HS-5 (cell line): ENCODE measurements around the gene CD58.

ENCODE experiments used
- DNase-seq: peaks from one replicate; pipeline ENCODE4 v3.0.0-alpha.2; 2012; ENCODE audit warnings: low read depth

The CD58 gene

DNA sequence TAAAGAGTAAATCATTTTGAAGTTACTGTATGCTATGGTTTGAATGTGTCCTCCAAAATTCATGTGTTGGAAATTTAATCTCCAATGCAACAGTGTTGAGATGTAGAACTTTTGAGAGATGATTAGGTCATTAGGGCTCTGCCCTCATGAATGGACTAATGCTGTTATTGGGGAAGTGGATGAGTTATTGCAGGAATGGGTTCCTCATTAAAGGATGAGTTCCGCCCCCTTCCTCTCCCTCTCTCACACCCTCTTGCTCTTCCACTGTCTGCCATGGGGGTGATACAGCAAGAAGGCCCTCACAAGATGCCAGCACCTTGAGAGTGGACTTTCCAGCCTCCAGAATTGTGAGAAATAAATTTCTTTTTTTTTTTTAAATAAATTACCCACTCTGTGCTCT, 100.2 kb downstream of the CD58 start:
- no peak for DNase-seq

DNA sequence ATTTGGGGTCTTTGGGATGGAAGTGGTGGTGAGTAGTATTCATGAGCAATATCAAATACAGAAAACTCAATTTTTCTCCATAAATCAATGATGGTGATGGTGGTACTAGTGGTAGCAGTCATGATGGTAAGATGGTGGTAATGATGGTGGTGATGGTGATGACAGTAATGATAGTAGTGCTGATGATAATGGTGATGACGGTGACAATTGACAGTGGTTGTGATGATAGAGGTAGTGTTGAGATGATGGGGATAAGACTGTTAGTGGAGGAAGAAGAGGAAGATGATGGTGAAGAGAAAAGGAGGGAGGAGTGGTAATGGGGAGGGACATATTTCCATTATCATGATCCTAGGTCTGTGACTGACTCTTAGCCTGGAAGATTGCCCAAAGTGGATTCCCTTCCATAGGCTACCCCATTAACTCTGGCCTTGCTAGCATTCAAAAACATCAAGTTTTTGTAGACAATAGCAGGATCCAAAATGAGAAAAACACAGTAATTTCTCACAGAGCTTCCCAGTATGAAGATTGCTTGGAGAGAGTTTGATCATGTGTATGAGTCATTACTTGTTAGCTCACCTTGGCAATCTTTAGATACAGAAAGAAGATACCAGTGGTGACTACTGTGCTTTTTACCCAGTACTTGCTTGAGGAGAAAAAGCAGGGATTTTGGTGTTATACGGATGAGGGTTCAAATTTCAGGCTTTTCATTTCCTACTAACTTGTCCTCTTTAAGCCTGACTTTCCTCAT, 103.8 kb downstream of the CD58 start:
- DNase-seq = no peak

DNA sequence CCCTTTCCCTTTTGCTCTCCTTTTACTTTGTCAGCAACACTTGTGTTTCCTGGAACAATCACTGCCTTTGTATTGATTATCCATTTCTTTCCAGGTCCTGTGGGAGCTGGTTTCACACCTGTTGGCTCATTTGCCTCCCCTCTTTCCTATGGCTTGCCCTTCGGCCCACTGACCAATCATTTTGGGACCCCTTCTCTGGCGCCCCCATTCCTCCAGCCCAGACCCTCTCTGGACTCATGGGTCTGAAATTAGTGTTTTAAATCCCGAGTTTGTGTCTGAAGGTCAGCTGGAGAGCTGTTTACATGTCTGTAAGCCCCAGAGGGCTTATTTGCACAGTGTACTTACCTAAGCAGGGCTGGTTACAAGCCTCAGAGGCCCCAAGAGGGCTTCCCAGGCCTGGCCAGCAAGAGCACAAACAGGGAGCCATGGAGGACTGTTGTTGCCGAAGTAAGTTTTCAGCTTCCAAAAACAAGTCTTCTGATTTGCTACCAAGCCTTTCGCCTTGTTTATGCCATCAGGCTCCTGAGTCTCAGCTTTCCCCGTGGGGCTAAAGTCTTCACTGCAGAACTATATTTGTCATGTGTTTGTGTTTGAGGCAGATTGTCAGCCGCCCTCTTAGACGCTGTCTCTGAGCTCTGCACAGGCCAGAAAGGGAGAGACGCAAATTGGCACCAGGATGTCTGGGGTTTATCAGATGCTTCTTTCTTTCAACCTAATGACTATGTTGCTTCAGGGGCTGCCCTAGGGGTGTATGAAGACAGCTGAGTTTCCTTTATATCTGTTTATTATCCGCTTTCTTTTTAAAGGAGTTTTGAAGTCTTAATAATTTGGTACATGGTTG, 104.8 kb downstream of the CD58 start:
- no peak for DNase-seq

DNA sequence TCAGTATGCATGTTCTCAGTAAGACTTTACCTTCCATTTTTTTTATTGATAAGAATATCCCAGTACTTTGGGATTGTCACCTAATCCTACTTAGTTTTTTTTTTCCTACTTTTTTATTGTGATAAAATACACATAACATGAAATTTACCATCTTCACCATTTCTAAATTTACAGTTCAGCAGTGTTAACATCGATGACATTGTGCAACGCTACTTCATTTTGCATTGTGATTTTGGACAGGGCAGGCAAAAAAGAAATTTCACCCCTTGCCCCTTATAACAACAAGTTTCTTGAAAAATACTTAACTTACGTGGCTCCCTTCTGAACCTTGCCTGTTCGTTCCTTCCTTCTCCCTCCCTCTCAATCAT, 105.4 kb downstream of the CD58 start:
- no peak for DNase-seq
